Uterus (tissue), 4 donors: ENCODE measurements around the gene BTAF1. TPM values are rescaled to one million over a fixed set of nuclear protein-coding genes. Genes with fewer than 3 reads are reported as not detected.

Experiments used
- DNase-seq, 2 donors: peaks; one replicate each; pipeline ENCODE4 v3.0.0-alpha.2; 2019 to 2020
- H3K27ac ChIP-seq, 2 donors: fragments of 200-600 bp; sonication (generic); 1 replicate in 1 of 2; 2 replicates in 1 of 2; pipeline ENCODE4 v1.5.1; 2016 to 2018
- H3K27me3 ChIP-seq, 2 donors: fragments of 200-600 bp; sonication (generic); one replicate each; pipeline ENCODE4 v1.5.1; 2018 to 2019; ENCODE audit warnings: control low read depth in 1 of 2
- H3K36me3 ChIP-seq, 2 donors: fragments of 200-600 bp; sonication (generic); one replicate each; pipeline ENCODE4 v1.5.1; 2019; ENCODE audit warnings: control low read depth in 1 of 2
- H3K4me1 ChIP-seq, 2 donors: fragments of 200-600 bp; sonication (generic); one replicate each; pipeline ENCODE4 v1.5.1; 2018 to 2019; ENCODE audit warnings: control low read depth in 1 of 2
- H3K4me3 ChIP-seq, 2 donors: fragments of 200-600 bp; sonication (generic); 1 replicate in 1 of 2; 2 replicates in 1 of 2; pipeline ENCODE4 v1.5.1; 2018 to 2019; ENCODE audit warnings: mild to moderate bottlenecking in 1 of 2
- H3K9me3 ChIP-seq, 2 donors: fragments of 200-600 bp; sonication (generic); one replicate each; pipeline ENCODE4 v1.5.1; 2019; ENCODE audit warnings: control low read depth in 1 of 2
- CTCF ChIP-seq, 4 experiments: fragments of 200-600 bp in 2 of 4; fragments of 450-650 bp in 2 of 4; sonication (generic) in 2 of 4; IDR thresholded peaks; one replicate each; pipeline ENCODE4 v1.5.1; 2016 to 2019; ENCODE audit warnings: antibody characterized with exemption in 4 of 4, mild to moderate bottlenecking in 2 of 4, moderate library complexity in 1 of 4
- POLR2A ChIP-seq, 2 donors: fragments of 450-650 bp; IDR thresholded peaks; one replicate each; pipeline ENCODE4 v1.6.1; 2016; ENCODE audit warnings: antibody characterized with exemption in 2 of 2, mild to moderate bottlenecking in 1 of 2, moderate library complexity in 1 of 2
- intact Hi-C: fragments of 100-400 bp; cut with DNase I; formaldehyde crosslinking; loops from one replicate; pipeline ENCODE4 v1.15.1; 2023; ENCODE audit warnings: low total_unique reads
- total RNA-seq, 4 donors: library from RNA; depleted of rRNA in 3 of 4; stranded (reverse); fragments of >200 nt in 3 of 4; gene quantifications; one replicate each; pipeline versions ENCODE4 v1.1.0 to v1.2.4, GENCODE V29; 2014 to 2023
- donor health status: DM: yes; HTN: yes; CAD: no.

Gene BTAF1
- total RNA-seq, 4 donors from 2014 or later, result 31.8 to 95.8 (median 51.5) TPM

- Histone ChIP-seq H3K36me3 (no peaks in the 10 kb centered on the region), H3K27me3 (no peaks in the 10 kb centered on the region)
- DNase-seq, result no peak
Measured at GRCh38 chr10:91992031-91992430, 68.5 kb downstream of the BTAF1 start.

GRCh38 chr10:91996266-91996665, 72.7 kb downstream of the BTAF1 start:
- no peaks in the 10 kb centered on the region for H3K9me3 ChIP-seq
- intact Hi-C loops, result no loop called here
- no peaks in the 10 kb centered on the region for H3K27me3 ChIP-seq
- H3K4me3 ChIP-seq, result no peak overlapping the region
- no peak overlapping the region for H3K27ac ChIP-seq
- no peaks in the 10 kb centered on the region for H3K36me3 ChIP-seq
- no peaks in the 10 kb centered on the region for H3K4me1 ChIP-seq
- DNase-seq, result no peak
- TF ChIP-seq CTCF (IDR thresholded peaks at IDR 0.05) (no peak), POLR2A (IDR thresholded peaks at IDR 0.05) (no peak)

More at GRCh38 chr10:91992031-91992430, 68.5 kb downstream of the BTAF1 start:
- no peak overlapping the region for H3K27ac ChIP-seq
- intact Hi-C loops, result no loop called here
- TF ChIP-seq POLR2A (IDR thresholded peaks at IDR 0.05) (no peak), CTCF (IDR thresholded peaks at IDR 0.05) (no peak)
- H3K4me1 ChIP-seq, result no peaks in the 10 kb centered on the region
- no peaks in the 10 kb centered on the region for H3K9me3 ChIP-seq
- H3K4me3 ChIP-seq, result no peak overlapping the region

GRCh38 chr10:92001581-92001980, 78.0 kb downstream of the BTAF1 start:
- H3K36me3 ChIP-seq, result no peaks in the 10 kb centered on the region
- intact Hi-C loops, result no loop called here
- no peak overlapping the region for H3K27ac ChIP-seq
- DNase-seq, result no peak
- no peak overlapping the region for H3K4me3 ChIP-seq
- no peak for TF ChIP-seq CTCF (IDR thresholded peaks at IDR 0.05)
- TF ChIP-seq POLR2A (IDR thresholded peaks at IDR 0.05), result no peak
- H3K27me3 ChIP-seq, result no peaks in the 10 kb centered on the region
- H3K9me3 ChIP-seq, result no peaks in the 10 kb centered on the region
- no peaks in the 10 kb centered on the region for H3K4me1 ChIP-seq

GRCh38 chr10:92001995-92002394, 78.4 kb downstream of the BTAF1 start:
- intact Hi-C loops, result no loop called here
- Histone ChIP-seq H3K27me3 (no peaks in the 10 kb centered on the region), H3K4me3 (no peak overlapping the region), H3K9me3 (no peaks in the 10 kb centered on the region), H3K27ac (no peak overlapping the region), H3K4me1 (no peaks in the 10 kb centered on the region), H3K36me3 (no peaks in the 10 kb centered on the region)
- DNase-seq, result no peak
- TF ChIP-seq CTCF (IDR thresholded peaks at IDR 0.05) (no peak), POLR2A (IDR thresholded peaks at IDR 0.05) (no peak)

GRCh38 chr10:92003258-92003657, 79.7 kb downstream of the BTAF1 start:
- H3K4me3 ChIP-seq, result no peak overlapping the region
- no peak overlapping the region for H3K27ac ChIP-seq
- TF ChIP-seq POLR2A (IDR thresholded peaks at IDR 0.05), result no peak
- no peak for TF ChIP-seq CTCF (IDR thresholded peaks at IDR 0.05)
- intact Hi-C loops, result no loop called here
- no peaks in the 10 kb centered on the region for H3K27me3 ChIP-seq
- H3K4me1 ChIP-seq, result no peaks in the 10 kb centered on the region
- DNase-seq, result no peak
- H3K9me3 ChIP-seq, result no peaks in the 10 kb centered on the region
- no peaks in the 10 kb centered on the region for H3K36me3 ChIP-seq
